HPDE6-E6E7 (cell line): Measurements from ENCODE around the gene PSMA6.
"Not testable (repeated sequence)": the region's sequence is repeated elsewhere in the genome, so short reads cannot be mapped to it uniquely, and the experiment has no call there.

Experiments
- DNase-seq: peaks from one replicate; pipeline ENCODE4 v3.0.0; 2011; ENCODE audit warnings: missing footprints; ENCODE audit errors: extremely low spot score

The PSMA6 gene

DNA sequence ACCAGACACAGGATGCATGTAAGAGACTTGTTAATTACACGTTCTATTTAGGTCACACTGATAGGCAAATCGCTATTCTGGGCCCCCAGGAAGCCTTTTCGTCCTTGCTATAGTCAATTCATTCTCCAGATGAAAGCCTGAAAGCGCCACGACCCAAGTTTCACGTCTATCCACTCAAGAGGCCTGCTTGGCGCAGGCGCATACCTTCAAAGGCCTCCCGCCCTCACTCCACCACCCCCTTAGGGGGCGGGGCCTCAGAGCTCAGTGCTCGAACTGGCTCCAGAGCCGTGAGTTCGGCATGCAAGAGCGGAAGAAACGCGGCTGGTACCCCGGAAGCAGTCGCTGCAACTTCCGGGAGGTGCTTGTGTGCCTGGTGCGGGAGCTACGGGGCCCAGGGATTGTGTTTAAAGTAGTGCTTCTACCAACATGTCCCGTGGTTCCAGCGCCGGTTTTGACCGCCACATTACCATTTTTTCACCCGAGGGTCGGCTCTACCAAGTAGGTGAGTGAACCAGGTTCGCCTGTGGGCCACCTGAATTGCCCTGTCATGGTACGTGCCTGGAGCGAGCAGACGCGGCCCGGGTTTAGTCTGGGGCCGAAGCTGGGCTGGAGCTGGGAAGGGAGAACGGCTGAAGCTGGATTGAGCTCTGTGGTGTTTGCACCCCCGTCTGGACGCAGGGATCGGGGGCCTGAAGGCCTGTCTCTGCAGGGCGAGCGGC, at the start of gene PSMA6:
TSS of gene PSMA6 (plus strand) at position 332 of the 719 bp plus-strand sequence. CDS start at position 427, 95 bp downstream.
- peak; percentile 88 for DNase-seq

GRCh38 chr14:35242599-35243311, 49.4 kb upstream of the PSMA6 start:
- DNase-seq: no peak

GRCh38 chr14:35243956-35244355, 48.2 kb upstream of the PSMA6 start:
- DNase-seq: no peak

DNA sequence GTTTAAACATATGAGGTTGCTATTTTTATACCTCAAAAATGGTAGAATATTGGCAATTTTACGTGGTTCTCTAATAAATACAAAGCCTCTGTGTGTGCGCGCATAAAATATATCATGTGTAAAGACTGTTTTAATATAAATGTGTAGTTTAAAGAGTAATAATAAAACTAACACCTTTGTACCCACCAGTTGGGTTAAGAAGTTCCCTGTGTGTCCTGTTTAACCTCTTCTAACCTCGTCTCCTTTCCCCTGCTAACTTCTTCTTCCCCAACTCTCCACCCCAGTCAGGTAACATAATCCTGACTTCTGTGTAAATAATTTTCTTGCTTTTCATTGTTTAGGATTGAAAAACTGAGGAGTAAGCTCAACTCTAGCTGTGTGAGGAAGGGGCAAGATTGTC, 47.6 kb upstream of the PSMA6 start:
- DNase-seq: no peak

DNA sequence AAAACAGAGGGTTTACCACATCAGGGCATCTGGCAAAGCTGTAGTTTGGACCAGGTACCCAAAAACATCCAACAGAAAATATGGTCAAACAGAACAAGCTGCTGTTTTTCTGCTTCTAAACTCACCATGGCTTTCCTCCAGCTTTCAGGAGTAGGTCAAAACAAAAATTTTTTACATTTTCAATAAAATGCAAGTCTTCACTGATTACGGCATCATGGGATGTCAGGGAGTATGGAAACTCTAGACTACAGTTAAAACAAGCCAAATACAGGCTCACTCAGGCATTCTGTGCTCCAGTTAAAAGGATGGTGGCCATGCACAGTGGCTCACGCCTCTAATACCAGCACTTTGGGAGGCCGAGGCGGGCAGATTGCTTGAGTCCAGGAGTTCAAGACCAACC, 47.1 kb upstream of the PSMA6 start:
- no peak for DNase-seq

GRCh38 chr14:35247777-35248475, 44.3 kb upstream of the PSMA6 start:
- no peak for DNase-seq

DNA sequence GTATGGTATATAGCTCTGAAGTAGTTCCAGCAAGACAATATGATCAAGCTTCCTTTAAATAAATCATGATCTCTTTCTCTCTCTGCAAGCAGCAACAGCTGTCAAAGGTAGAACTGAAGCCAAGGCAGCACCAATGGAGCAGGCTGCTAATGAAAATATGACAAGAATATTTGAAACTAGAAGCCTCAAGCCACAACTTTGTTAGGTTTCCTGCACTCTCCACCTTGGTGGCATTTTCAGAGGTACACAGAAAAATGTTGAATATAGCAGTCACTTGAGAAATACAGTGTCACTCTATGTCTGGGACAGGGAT, 43.8 kb upstream of the PSMA6 start:
- no peak for DNase-seq

- no peak for DNase-seq
Observed at GRCh38 chr14:35250319-35250718, 41.9 kb upstream of the PSMA6 start.

GRCh38 chr14:35252451-35252868, 39.7 kb upstream of the PSMA6 start:
- no peak for DNase-seq

DNA sequence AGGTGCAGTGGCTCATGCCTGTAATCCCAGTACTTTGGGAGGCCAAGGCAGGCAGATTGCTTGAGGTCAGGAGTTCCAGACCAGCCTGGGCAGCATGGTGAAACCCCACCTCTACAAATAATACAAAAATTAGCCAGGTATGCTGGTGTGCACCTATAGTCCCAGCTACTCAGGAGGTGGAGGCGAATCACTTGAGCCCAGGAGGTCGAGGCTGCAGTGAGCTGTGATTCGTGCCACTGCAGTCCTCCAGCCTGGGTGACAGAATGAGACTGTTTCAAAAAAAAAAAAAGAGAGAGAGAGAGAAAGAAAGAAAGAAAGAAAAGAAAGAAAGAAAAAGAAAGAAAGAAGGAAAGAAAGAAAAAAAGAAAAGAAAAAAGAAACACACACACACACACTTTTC, 39.1 kb upstream of the PSMA6 start:
- not testable (repeated sequence) for DNase-seq

DNA sequence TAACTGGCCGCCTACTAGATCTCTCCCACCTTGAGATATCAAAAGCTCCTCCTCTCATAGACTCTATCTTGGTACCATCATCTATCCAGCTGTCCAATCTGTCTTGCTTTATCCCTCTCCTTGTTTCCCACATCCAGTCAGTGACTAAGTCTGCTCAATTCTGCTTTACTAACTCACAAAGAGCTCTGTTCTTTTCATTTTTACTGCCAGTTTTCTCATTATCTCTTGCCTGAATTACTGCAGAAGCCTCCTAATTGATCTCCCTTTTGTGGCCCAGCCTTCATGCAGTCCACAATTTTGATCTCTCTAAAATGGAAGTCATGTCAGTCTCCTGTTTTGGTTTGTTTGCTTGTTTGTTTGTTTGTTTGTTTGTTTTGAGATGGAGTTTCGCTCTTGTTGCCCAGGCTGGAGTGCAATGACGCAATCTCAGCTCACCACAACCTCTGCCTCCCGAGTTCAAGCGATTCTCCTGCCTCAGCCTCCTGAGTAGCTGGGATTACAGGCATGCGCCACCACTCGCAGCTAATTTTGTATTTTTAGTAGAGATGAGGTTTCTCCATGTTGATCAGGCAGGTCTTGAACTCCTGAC, 38.1 kb upstream of the PSMA6 start:
- not testable (repeated sequence) for DNase-seq

- DNase-seq: no peak
Observed at GRCh38 chr14:35254736-35255135, 37.4 kb upstream of the PSMA6 start.

- no peak for DNase-seq
Observed at GRCh38 chr14:35255711-35256110, 36.5 kb upstream of the PSMA6 start.

GRCh38 chr14:35257809-35258208, 34.4 kb upstream of the PSMA6 start:
- no peak for DNase-seq

DNA sequence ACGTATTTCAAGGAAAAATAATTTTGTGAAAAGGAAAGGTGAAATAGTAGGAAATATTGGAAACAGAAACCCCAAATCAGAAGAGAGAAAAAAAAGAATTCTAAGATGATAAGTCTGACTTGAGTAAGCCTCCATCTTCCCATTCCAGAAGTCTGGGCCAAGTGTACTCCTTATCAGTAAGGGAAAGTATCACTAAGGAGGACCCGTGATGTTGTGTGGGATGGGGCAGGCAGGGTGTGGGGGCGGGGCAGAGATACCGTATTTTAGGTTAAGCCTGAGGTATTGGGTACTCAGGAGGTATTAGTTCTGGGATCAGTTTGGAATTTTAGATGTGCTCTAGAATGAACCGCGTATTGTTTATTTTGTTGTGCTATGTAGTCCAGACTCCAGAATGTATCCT, 33.8 kb upstream of the PSMA6 start:
- DNase-seq: no peak

DNA sequence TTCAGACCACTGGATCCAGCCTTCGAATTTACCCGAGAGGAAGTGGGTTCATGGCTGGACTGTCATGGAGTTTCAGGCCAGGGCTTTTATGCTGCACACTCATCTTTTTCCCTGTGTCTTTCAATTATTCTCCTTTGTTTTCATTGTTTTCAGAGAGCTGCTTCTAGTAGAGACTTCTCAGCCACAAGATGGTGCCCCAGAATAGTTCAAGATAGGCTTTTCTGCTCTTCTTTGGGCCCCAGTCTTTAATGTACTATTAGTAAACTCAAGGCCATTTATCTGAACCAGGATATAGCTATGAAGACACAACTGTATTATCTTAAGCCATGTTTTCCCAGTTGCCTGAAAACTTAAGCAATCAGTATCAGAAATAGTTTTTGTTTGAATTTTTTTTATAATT, 30.4 kb upstream of the PSMA6 start:
- no peak for DNase-seq

- no peak for DNase-seq
Observed at GRCh38 chr14:35262436-35262835, 29.7 kb upstream of the PSMA6 start.

GRCh38 chr14:35268946-35269345, 23.2 kb upstream of the PSMA6 start:
- DNase-seq: no peak

DNA sequence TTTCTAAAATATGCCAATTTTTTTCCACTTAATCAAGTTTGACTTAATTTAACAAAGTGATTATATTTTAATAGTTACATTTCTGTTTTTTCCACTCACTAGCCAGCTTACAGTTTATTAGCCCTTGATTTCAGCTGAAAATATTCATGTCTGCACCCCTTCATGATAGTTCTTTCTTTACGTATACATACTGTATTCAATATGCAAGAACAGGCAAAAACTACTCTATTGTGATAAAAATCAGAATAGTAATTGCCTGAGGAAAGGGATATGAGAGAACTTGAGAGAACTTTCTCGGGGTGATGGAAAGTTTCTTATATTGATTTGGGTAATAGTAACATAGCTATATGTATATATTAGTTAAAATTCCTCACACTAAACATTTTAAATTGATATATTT, 17.4 kb upstream of the PSMA6 start:
- no peak for DNase-seq

GRCh38 chr14:35277179-35277578, 15.0 kb upstream of the PSMA6 start:
- DNase-seq: no peak

- DNase-seq: no peak
Observed at GRCh38 chr14:35279369-35279768, 12.8 kb upstream of the PSMA6 start.

DNA sequence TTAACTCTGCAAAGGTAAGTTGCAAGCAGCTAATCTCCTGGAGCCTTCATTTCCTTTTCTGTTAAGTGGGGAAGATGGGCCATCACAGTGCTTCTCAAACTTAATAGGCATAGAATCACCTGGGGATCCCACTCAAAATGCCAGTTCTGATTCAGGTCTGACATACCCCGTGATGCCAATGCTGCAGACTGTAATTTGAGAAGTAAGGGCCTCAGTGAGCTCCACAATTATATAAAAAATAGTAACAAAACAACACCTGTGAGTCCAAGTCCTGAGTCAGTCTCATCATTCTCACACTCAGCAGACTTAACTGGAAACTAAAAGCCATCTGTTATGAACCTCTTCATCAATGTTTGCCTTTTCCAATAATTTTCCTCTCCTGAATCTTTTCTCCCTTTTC, 10.8 kb upstream of the PSMA6 start:
- no peak for DNase-seq

- no peak for DNase-seq
Observed at GRCh38 chr14:35284506-35284905, 7.7 kb upstream of the PSMA6 start.
